ENCODE results near the gene PDLIM1.

The PDLIM1 gene, protein sequence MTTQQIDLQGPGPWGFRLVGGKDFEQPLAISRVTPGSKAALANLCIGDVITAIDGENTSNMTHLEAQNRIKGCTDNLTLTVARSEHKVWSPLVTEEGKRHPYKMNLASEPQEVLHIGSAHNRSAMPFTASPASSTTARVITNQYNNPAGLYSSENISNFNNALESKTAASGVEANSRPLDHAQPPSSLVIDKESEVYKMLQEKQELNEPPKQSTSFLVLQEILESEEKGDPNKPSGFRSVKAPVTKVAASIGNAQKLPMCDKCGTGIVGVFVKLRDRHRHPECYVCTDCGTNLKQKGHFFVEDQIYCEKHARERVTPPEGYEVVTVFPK

GRCh38 chr10:95290461-95291364 lies at the start of gene PDLIM1:
Gene PDLIM1, minus strand, starts transcription at chr10:95291003. Its CDS starts 88 bp downstream, at chr10:95290915.
- no peak for DNase-seq

- DNase-seq, result no peak
Measured at GRCh38 chr10:95339863-95340262, 49.1 kb upstream of the PDLIM1 start.

GRCh38 chr10:95337423-95338160 lies 46.8 kb upstream of the PDLIM1 start:
- no peak for DNase-seq

GRCh38 chr10:95336702-95337101 lies 45.9 kb upstream of the PDLIM1 start:
- DNase-seq, result no peak

DNA sequence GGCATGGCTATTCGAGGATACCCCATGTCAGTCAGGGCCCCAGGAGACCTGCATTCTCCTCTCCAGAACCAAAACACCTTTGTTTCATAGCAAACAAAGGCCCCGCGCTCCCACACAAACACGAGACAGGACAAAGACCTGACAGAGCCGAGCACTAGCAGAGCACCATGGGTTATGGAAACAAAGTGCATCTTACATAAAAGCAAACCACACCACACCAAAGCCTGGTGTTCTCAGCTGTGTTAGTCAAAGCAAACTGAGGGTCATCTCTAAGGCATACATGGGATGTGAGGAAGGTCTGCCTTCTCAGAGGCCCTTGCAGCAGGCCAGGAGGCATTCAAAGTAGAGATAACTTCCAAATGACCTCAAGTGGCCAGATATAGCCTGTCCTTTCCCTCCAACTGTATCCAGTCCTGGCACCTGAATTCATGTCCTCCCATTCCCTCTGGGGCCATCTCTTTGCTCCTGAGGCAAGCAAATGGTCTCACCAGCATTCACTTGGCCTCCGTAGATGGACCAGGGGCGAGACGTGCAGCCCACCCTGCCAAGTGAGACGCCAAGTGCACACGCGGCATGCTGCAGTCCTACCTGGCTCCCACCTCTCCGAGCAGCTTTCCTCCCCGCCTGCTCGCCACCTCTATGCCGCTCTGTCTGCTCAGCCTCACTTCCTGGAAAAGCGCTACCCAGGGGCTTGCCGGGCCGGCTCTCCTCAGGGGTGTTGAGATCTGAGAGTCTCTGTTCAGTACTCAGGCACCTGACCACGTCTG lies 45.3 kb upstream of the PDLIM1 start:
- DNase-seq, result no peak

DNA sequence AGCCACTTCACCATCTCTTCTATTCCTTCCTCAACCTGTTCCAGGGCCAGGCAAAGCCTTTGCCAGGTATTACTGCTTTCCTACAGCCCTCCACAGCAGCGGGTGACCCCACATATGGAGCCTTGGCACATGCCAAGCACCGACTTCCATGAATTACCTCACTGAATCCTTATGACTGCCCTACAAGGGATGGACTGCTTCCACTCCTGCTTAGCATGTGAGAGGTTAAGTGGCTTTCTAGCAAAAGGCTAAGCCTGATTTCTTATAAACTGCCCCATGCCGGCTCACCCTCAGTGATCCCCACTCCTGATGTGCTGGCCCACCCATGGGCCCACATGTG lies 44.0 kb upstream of the PDLIM1 start:
- DNase-seq, result no peak

DNA sequence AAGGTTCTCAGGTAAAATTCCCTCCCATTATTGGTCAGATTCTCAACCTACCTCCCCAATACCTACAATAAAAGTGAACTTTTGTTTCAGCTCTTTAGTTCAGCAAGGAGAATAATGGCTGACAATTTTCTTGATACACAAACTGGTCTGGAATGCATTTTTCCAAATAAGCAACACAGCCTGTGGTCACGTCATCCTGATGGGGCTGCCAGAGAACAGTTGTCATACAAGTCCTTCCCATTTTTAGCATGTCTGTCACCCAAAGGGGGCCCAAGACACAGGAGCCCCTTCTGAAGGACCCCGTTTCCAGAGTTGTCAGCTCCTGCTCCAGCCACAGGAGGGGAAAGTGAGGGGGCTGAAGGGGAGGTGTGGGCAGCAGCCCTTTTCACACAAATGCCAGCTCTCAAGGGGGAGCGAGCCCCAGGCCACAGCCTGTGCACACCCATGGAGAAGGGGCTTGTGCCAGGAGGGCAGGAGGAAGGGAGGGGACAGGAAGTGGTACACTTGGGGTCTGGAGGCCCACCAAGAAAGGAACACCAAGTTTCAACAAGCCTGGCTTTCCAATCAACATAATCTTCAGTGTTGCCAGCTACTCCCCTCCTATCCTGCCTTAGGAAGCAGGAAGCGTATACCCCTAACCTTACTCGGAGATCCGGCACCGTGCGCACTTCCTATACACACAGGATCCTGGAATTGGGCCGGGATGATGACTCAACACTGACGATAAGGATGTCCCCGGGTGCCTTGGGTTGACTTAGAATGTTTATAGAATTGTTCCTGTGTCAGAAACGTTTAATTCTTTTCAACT lies 43.4 kb upstream of the PDLIM1 start:
- no peak for DNase-seq

DNA sequence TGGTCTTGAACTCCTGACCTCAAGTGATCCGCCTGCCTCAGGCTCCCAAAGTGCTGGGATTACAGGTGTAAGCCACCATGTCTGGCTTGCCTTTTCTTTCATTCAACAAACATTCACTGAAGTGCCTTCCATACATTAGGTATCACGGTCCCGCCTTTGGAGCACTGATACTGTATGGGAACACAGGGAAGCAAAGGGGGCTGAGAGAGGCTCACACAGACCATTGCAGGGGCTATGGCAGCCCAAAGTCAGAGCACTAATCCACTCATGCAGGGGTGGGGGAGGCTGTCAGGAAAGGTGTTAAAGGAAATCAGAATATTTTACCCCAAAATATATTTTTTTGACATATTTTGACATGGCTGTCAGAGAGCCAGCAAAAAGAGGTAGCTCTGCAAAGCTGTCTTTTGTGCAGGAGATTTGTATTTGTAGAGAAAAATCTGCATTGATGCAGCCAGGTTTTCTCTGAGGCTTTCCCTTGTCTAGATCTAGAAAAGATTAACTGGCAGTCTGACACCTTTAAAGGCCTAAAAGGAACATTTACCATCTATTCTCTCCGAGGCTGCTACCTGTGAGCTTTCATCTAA lies 42.0 kb upstream of the PDLIM1 start:
- no peak for DNase-seq

- no peak for DNase-seq
Measured at GRCh38 chr10:95331596-95332130, 40.9 kb upstream of the PDLIM1 start.

- no peak for DNase-seq
Measured at GRCh38 chr10:95330966-95331453, 40.2 kb upstream of the PDLIM1 start.

- DNase-seq, result no peak
Measured at GRCh38 chr10:95329296-95329695, 38.5 kb upstream of the PDLIM1 start.

- DNase-seq, result no peak
Measured at GRCh38 chr10:95328013-95328412, 37.2 kb upstream of the PDLIM1 start.

GRCh38 chr10:95327367-95327766 lies 36.6 kb upstream of the PDLIM1 start:
- no peak for DNase-seq

- no peak for DNase-seq
Measured at GRCh38 chr10:95326396-95326795, 35.6 kb upstream of the PDLIM1 start.

GRCh38 chr10:95325863-95326262 lies 35.1 kb upstream of the PDLIM1 start:
- no peak for DNase-seq

DNA sequence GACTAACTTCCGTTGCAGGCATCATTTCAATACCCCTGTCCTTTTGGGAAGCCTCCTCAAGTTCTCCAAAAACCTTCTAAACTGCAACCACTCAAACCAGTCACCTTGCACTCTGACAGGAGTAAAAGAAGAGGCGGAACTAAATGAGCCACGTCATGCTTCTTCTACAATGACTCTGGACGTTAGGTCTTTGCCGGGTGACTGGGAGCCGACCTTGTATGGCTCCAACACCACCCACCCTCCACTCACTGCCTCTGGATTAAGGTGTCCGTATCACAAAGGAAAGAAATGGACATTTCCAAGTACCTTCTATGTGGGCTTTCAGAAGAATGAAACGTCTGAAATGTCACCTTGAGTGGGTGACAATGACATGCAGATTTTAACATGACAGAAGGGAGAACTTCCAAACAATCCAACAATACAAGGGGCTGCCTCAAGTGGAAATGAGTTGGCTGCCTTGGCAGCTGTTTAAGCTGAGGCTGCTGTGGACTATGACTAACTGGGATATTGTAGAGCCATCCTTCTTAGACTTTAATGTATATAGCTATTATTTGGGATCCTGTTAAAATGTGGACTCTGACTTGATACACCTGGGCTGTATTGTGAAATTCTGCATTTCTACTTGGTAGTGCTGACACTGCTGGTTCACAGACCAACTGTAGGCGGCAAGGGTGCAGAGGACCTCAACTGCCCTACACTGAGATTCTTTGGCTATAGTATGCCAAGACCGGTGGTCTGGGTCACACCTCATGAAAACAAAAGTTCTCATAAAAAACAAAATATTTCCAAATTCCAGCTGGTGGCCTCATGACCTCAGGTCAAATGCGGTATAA lies 33.8 kb upstream of the PDLIM1 start:
- DNase-seq, result no peak

DNA sequence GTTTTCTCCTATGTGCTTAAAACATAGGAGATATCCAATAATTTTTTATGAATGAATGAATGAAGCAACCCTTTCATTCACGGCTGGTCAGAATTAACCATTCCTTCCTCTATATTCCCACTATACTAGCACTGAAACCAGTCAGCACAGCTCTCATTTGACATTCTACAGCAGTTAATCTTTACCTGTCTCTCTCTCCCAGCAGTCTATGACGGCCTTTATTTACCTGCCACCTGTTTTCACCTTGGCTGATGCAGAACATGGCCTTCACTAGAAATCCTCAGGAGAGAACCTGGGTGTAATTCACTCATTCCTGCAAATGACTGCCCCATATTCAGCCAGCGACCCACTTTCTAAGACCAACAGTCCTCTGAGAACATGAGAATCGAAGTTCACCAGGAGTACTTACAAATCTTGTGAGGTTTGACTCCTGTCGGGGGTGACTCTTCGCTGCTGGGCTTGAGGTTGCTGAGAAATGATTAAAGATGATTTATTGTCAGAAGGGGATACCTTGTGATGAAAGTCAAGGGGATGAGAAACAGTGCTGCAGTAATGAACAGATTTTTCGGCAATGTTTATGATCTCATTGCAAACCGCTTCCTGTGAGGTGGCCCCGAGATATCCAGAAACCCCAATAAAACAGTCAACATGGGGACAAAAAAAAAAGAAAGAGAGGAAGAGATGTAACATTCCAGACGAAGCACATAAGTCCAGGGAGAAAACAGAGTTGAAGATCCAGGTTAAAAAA lies 30.9 kb upstream of the PDLIM1 start:
- DNase-seq, result no peak

DNA sequence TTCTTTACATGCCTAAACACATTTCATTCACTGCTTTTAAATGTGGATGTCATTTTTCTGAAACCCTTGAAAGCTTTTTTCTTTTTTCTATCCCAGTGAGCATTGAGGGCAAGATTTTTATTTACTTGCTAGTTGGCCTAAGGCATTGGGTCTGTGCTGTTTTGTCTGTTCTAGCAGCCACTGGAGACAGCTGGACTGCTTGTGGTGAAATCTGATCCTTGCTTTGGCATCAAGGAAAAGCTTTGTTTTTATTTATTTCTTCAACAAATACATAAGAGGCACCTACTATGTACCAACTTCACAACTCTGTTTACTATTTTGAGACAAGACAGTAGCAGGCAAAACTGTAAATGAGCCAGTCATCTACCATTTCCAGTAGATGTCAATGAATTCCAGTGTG lies 28.4 kb upstream of the PDLIM1 start:
- DNase-seq, result no peak

GRCh38 chr10:95315509-95315908 lies 24.7 kb upstream of the PDLIM1 start:
- DNase-seq, result no peak
